ENCODE measurements around the gene SLC13A2. TPM values are rescaled to one million over a fixed set of nuclear protein-coding genes. Genes with fewer than 3 reads are reported as not detected.

Gene SLC13A2
- total RNA-seq, 2 donors from 2014 or later = 24.4 to 26.5 TPM

DNA sequence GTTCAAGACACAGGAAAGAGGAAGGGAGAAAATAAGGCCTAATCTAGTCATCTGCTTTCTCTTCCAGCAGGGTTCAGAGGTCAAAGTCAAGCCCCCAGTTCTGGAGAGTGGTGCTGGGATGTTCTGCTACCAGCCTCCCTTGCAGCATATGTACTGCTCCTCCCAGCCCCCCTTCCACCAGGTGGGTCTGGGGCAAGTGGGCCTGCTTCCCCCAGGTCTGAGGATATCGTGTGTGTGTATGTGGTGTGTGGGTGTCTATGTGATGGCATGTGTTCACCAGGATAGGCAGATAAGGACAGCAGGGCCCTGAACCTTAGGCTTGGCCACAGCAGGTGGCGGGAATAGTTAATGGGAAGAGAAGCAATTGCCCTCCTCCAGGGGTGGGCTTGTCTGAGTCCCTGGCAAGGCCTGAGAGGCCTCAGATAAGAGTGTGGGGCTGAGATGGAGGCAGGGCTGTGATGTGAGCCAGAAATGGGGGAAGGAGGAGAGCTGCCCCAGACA is 53.8 kb downstream of the SLC13A2 start:
- intact Hi-C loops (cut with DNase I, micrococcal nuclease) = no loop called here
- no peak for DNase-seq
- no peak for ATAC-seq

DNA sequence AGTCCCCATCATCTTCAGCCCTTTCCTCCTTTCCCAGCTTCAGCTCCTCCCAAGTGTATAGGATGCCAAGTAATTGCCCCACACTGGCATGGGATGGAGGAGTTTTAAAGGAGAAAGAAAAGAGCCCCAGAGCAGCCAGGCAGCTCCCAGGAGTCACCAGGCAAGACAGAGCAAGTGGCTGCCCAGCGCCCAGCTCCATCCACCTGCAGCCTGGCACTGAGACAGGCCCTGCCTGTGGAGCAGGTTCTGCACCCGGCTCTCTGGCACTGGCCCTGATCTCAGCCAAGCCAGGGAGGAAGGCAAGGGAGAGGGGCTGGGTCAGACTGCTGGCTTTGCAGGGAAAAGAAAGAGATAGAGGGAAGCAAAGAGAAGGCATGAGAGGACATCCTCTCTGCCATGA is 54.4 kb downstream of the SLC13A2 start:
- peak; percentile 49 for ATAC-seq
- DNase-seq = peak; percentile 55 to 60
- intact Hi-C loops (cut with DNase I, micrococcal nuclease) = no loop called here

DNA sequence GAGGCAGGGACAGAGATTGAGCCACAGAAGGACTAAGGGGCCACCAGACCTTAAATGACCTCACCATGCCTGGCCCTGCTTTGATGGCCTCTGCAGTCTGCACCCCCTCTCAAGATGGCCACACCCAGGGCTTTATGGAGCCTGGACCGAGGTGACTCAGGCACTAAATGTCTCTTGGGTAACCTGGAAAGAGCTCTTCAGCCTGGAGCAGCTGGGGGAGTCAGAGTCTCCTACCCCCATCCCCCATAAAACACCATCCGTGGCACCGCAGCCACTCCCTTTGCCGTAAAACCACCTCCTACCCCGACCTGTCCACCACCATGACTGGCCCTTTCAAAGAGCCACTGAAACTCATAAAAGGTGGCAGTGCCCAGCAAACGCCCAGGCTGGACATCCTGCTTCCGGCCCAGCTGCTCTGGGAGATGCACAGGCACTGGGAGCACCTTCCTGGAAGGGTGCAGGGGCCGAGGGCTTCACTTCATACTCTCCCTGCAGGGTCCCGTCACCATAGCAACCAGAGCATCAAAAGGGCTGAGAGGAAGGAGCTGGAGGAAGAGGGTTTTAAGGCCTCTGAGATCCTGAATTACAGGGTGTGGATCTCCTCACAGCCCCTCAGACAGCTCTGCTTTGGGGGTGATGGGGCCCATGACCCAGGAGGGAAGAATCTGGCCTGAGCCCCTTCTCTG is 55.0 kb downstream of the SLC13A2 start:
- ATAC-seq (peak; percentile 73), DNase-seq (peak; percentile 50 to 80)
- intact Hi-C loops (cut with DNase I, micrococcal nuclease) = no loop called here

DNA sequence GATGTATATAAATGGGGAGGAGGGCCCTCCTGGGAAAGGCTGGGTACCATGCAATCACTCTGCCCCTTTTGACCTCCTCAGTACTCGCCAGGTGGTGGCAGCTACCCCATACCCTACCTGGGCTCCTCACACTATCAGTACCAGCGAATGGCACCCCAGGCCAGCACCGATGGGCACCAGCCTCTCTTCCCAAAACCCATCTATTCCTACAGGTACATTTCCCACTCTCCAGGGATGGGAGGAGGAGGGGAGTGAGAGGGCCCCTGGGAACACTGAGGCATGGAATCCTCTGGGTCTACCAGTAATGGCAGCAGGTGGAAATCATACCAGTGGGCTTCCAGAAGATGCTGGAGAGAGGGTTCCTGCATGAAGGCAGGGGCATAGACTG is 55.6 kb downstream of the SLC13A2 start:
- no peak for ATAC-seq
- no peak for DNase-seq
- intact Hi-C loops (cut with DNase I, micrococcal nuclease) = no loop called here

DNA sequence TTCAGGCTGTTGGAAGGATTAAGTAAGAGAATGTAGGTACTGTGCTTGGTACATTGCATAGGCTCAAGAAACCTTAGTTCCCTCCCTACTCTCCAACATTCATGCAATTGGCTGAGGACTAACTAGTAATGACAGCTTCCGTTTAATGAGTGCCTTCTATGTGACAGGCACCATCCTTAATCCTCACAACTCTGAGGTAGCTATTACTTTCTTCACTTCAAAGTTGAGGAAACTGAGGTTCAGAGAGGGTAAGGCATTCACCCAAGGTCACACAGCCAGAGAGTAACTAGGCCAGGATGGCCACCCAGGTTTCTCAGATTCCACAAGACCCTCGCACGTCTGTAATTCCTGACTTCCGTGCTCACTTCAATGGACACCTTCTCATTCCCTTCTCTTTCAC is 56.8 kb downstream of the SLC13A2 start:
- DNase-seq = no peak
- intact Hi-C loops (cut with DNase I, micrococcal nuclease) = loop anchor here in 1 of 2 donors (5.0 kb wide), 1 partner anchor 33 kb away; no protein-coding TSS in a partner anchor

DNA sequence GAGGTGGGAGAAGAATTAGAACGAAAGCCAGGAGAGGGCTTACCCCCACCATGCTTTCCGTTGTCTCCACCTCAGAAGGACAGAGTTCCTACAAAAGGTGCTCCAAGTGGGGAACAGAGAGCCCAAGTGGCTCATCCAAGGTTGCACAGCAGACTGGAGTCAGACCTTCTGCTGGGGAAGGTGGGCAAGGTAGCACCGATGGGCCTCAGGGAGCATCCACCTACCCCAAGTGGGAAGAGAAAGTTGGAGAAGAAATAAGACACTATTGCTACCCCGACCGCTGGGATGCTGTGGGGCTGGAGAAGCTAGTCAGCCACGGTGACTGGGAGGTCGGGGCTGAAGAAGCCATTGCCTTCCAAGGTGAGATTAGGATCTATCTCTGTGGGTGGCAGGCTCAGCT is 57.5 kb downstream of the SLC13A2 start:
- intact Hi-C loops (cut with DNase I, micrococcal nuclease) = loop anchor here in 1 of 2 donors (5.0 kb wide), 1 partner anchor 34 kb away; no protein-coding TSS in a partner anchor
- no peak for DNase-seq
- ATAC-seq = no peak

More for the DNA sequence above, 56.8 kb downstream of the SLC13A2 start:
- ATAC-seq = no peak

DNA sequence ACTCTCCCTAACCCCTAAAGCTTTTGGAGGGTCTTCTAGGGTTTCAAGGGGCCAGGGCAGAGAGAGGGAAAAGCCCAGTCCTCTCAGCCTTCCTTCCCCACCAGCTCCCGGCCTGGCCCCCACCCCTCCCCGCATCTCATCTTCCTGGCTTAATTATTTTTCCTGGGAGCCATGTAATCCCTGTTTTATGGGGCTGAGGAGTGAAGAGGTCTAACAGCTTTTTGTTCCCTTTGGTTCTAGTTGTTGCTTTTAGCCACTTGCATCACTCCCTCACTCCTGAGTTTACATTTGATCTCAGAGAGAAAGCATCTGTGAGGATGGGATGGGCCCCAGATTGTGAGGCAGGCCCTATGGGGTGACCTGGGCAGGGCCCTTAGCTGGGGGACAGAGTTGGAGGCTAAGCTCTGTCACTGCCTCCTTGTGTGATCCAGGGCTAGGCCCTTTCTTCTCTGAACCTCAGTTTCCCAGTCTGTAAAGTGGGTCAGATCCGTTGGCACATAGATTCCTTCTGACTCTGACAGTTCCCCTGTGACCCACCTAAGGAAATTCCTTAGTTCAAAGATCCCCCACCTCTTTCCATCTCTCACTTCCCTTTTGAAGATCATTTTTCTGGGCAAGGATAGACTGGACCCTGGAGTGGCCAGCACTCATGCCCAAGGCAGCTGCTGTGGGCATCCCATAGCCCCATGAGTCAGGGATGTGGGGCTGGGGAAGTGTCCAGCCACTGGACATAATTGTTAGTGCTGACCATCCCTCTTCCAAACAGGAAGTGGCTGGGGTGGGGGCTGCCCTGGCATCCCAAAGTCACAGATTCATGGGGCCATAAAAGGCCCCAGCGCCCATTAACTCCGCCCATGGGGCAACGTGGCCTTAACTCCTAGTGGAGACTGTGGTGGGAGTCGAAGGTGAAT is 58.9 kb downstream of the SLC13A2 start:
- ATAC-seq (no peak), DNase-seq (no peak)
- intact Hi-C loops (cut with DNase I, micrococcal nuclease) = loop anchor here in 1 of 2 donors (5.0 kb wide), 1 partner anchor 35 kb away; no protein-coding TSS in a partner anchor

DNA sequence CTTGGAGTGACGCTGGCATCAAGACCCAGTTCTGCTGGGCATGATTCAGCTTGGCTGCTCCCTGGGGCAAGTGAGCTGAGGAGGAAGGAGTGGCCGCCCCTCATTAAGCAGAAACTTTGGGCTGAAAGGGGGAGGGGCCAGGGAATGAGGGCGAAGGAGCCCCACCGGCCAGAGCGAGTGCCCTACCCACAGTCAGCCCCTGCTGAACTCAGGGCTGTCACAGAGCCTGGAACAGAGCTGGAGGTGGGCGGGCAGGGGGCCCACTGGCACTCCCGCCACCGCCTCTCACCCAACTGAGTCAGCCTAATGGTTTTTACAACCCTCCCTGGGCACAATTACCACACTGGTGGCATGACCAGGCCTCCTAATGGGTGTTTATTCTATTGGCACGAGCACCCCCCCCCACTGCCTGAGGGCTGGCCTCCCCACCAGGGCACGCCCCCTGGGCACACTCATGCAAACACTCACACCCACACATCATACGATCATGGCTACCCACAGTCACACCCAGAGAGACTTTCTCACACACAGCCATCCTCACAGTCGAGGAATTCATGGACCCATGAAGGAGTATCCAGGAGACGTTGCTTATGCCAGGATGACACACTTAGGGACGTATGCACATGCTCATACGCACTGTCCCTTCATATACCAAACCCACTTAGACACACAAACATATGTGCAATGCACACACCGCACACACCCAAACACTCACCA is 59.8 kb downstream of the SLC13A2 start:
- ATAC-seq (peak; percentile 42), DNase-seq (no peak)
- intact Hi-C loops (cut with DNase I, micrococcal nuclease) = loop anchor here in 1 of 2 donors (5.0 kb wide), 1 partner anchor 36 kb away; no protein-coding TSS in a partner anchor

DNA sequence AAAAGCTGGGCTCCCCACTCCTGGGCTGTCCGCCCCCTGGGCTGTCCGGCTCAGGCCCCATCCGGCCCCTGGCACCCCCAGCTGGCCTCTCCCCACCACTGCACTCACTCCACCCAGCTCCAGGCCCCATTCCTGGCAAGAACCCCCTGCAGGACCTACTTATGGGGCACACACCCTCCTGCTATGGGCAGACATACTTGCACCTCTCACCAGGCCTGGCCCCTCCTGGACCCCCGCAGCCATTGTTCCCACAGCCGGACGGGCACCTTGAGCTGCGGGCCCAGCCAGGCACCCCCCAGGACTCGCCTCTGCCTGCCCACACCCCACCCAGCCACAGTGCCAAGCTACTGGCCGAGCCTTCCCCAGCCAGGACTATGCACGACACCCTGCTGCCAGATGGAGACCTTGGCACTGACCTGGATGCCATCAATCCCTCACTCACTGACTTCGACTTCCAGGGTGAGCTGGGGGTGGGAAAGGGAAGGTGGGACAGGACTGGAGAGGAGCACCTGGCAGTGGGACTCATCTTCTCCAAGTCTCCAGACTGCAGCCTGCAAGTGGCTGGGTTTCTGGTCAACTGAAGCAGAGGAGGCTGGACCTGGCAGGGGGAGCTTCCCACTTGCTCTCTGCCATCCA is 61.4 kb downstream of the SLC13A2 start:
- ATAC-seq (no peak), DNase-seq (no peak)
- intact Hi-C loops (cut with DNase I, micrococcal nuclease) = loop anchor here in 1 of 2 donors (5.0 kb wide), 1 partner anchor 38 kb away; no protein-coding TSS in a partner anchor

DNA sequence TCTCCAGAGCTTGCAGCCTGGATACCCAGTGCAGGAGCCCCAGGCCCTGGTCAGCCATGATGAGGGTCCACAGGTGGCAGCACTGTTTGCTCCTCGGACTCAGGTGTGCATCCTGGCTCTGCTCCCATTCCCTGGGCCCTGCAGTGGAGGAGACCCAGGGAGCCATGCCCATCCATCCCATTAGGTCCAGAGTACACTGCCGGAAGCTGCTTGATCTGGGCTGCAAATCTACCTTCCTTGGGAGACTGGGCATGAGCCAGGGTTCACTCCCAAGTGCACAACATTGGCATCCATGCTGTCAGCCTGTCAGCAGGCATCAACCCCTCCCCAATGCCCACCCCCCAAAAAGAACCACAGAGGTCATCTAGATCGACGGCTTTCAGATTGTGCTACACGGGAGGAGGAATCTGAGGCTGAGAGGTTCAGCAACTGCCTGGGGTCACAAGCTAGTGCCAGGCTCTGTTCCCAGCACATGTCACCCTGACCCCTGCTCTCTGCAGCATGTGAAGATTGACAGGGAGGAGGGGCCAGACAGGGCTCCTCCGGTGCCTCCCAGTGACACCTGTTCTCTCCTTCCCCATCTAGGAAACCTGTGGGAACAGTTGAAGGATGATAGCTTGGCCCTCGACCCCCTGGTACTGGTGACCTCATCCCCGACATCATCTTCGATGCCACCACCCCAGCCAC is 63.2 kb downstream of the SLC13A2 start:
- peak; percentile 68 for ATAC-seq
- DNase-seq = peak; percentile 36
- intact Hi-C loops (cut with DNase I, micrococcal nuclease) = no loop called here

DNA sequence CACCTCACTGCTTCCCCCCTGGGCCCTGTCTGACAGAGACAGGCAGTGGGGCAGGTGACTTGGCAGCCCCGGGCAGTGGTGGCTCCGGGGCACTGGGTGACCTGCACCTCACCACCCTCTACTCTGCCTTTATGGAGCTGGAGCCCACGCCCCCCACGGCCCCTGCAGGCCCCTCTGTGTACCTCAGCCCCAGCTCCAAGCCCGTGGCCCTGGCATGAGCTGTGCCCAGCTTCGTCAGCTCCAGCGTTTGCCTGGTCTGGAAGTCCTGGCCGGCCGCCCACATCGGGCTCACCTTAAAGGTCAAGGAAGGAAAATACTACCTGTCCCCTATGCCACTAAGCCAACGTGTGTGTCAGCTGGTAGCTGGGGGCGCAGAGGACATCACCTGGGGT is 63.8 kb downstream of the SLC13A2 start:
- ATAC-seq (no peak), DNase-seq (peak in 1 of 2 donors; percentile 24)
- intact Hi-C loops (cut with DNase I, micrococcal nuclease) = no loop called here

DNA sequence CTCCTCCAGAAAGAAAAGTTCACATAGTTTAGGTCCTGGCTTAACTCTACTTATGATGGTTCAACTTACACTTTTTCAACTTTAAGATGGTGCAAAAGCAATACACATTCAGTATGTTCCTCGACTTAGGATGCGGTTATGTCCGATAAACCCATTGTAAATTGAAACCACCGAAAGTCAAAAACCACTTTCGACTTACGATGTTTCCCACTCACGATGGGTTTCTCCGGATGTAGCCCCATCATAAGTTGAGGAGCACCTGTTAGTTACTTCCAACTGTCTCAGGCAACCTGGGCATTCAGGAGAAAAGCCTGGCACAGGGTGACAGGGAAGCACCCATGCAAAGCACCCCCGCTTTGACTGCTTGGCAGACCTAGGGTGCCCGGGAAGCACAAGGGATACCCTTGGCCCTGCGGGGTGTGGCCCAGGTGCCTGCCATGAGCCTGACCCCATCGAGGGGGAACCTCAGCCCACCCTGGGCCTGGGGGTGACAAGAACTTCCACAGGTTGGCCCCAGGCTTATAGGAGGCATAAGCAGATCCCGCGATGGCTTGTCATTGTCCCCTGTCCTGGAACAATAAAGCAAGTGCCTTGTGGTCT is 65.0 kb downstream of the SLC13A2 start:
- no peak for ATAC-seq
- DNase-seq = no peak
- intact Hi-C loops (cut with DNase I, micrococcal nuclease) = no loop called here

DNA sequence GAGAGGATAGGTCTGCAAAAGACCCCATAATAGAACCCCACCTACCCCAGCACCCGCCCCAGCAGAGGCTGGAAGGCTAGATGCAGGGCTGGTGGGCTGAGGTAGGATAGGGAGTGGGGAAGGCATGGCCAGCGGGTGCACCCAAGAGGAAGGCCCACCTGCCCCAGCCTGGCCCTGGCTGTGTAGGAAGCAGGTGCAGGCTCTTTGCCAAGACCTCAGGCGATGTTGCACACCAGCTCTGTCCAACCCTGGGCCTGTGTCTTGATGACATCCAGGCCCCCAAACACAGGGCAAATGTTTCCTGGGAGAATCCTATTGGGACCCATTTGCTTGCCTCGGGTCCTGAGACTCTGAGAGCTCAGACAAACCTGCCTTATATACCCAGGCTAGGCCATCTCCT is 66.8 kb downstream of the SLC13A2 start:
- ATAC-seq (no peak), DNase-seq (no peak)
- intact Hi-C loops (cut with DNase I, micrococcal nuclease) = no loop called here

DNA sequence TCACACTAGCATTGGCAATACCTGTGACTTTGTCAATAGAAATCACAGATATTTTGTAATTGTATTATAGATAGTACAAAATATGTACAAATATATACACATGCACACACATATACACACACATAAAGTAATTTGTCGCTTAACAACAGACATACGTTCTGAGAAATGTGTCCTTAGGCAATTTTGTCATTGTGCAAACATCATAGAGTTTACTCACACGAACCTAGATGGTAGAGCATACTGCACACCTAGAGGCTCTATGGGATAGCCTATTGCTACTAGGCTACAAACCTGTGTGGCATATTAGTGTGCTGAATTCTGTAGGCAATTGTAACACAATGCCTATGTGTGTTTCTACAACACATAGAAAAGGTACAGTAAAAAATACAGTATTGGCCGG is 68.0 kb downstream of the SLC13A2 start:
- intact Hi-C loops (cut with DNase I, micrococcal nuclease) = no loop called here
- DNase-seq = no peak
- no peak for ATAC-seq

DNA sequence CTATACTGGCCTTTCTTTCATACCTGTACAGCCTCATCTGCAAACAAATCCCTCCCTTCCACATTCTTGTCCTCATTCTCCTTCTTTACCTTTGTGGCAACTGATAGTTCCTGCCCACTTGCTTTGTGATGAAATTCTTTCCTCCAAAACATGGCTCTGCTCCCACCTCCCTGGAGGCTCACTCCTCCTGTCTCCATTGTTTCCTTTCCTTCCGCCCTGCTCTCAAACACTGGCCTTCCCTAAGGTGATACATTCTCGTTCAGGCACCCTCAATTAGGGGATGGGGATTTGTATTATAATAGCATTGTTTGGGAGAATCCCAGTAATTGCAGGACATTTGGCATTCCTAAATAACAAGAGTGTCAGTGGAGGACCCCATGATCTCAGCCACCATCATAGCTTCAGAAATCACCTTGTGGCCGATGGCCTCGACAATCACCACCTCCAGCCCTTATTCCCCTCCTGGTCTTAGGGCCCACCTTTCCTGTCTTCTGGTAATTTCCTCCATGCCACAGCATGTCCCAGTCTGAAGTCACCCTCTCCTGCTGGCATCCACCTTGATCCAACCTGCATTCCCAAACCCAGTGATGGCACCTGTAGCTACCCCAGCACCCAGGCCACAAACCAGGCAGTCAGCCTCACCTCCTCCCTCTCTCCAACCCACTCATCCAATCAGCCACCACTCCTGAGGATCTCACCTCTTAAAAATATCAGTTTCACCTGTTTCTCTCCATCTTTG is 71.1 kb downstream of the SLC13A2 start:
- no peak for DNase-seq
- intact Hi-C loops (cut with DNase I, micrococcal nuclease) = no loop called here

DNA sequence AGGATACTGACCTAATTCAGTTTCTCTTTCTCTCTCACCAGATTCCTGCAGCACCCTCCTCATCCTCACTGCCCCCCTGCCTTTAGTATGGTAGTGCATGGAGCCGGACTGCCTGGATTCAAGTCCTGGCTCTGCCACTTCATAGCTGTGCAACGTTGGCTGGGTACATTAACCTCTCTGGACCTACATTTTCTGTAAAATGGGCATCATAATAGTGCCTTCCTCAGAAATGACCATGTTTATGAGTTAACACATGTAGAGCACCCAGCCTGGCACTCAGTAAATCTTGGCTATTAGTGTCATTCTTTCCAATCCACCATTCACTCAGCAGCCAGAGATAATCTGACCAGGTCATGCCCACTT is 71.7 kb downstream of the SLC13A2 start:
- no peak for DNase-seq
- no peak for ATAC-seq
- intact Hi-C loops (cut with DNase I, micrococcal nuclease) = no loop called here

More for the DNA sequence above, 71.1 kb downstream of the SLC13A2 start:
- no peak for ATAC-seq

DNA sequence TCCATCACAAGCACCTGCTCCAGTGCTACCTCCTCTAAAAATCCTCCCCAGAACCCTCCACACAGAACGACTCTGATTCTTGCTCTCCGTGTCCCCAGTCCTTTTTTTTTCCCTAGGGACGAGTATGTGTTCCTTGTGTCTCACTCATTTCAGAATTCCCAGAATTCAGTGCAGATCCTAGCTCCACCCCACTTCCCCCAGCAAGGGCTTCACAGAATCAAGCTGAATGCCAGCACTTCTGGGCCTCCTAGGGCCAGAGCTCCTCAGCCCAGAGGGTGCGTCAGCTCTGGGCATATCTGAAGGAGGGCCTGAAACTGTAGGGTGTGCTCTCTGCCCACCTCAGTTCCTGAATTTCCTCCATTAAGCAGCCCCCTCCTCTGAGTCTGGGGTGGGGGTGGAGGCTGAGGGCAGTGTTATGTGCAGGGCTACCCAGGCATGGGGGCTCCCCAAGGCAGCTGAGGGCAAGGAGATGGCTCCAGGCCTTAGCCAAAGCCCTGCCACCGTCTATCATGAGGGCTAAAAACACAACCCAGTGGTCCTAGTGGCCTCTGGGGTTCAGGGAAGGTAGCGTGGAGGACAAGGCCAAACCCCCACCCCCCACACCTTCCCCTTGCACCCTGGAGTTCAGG is 72.5 kb downstream of the SLC13A2 start:
- no peak for ATAC-seq
- intact Hi-C loops (cut with DNase I, micrococcal nuclease) = no loop called here
- no peak for DNase-seq

Data from left colon (tissue), 2 donors.